NK-92 (cell line): ENCODE results near the gene CCSER1.
"Not testable (repeated sequence)": the region's sequence is repeated elsewhere in the genome, so short reads cannot be mapped to it uniquely, and the experiment has no call there.

Experiments used
- DNase-seq: peaks from one replicate; lab custom pipeline; 2025; ENCODE audit not compliant: unreplicated experiment; lab: John Stamatoyannopoulos, UW

The CCSER1 gene

GRCh38 chr4:91111556-91111955 is 984.4 kb downstream of the CCSER1 start:
- no peak for DNase-seq

- DNase-seq, result no peak
Measured at GRCh38 chr4:91113130-91113706, 986.0 kb downstream of the CCSER1 start.

- DNase-seq, result no peak
Measured at GRCh38 chr4:91114386-91114785, 987.2 kb downstream of the CCSER1 start.

DNA sequence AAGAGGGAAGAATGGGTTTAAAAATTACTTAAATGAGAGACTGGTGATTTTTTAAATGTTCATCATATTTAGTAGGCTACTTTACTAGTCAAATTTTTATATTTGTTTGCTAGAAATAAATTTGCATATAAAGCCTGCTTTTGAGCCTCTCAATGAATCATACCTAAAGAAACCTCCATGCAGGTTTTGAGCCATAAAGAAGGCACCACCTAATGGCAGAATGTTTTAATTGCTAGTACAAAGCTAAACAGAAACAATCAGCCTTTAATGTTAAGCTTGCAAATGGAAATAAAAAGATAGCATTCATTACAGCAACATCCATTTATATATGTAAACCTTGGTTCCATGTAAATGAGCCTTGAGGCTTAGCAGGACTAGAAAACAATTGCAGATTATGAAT is 989.7 kb downstream of the CCSER1 start:
- no peak for DNase-seq

GRCh38 chr4:91118597-91118996 is 991.4 kb downstream of the CCSER1 start:
- no peak for DNase-seq

DNA sequence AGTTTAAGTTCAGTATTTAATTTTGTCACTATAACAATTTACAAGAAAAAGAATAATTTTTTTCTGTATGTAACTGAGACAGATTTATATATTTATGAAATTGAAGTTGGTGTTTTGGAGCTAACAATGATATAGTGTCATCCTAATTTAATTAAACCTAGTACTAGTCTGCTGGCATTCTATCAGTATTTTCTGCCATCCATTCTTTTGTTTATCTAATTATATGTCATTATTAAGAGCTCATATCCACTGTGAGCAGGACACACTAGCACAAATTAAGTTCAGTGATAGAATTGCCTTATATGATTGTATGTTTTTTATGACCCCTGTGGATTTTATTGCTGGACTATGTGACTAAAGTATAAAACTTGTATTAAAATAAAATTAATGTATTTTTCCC is 996.5 kb downstream of the CCSER1 start:
- DNase-seq, result no peak

GRCh38 chr4:91127192-91127591 is 1000.0 kb downstream of the CCSER1 start:
- no peak for DNase-seq

GRCh38 chr4:91127831-91128230 is 1000.6 kb downstream of the CCSER1 start:
- DNase-seq, result no peak

- DNase-seq, result no peak
Measured at GRCh38 chr4:91128519-91128918, 1001.3 kb downstream of the CCSER1 start.

GRCh38 chr4:91147067-91147466 is 1019.9 kb downstream of the CCSER1 start:
- DNase-seq, result no peak

GRCh38 chr4:91154041-91154440 is 1026.8 kb downstream of the CCSER1 start:
- DNase-seq, result not testable (repeated sequence)

DNA sequence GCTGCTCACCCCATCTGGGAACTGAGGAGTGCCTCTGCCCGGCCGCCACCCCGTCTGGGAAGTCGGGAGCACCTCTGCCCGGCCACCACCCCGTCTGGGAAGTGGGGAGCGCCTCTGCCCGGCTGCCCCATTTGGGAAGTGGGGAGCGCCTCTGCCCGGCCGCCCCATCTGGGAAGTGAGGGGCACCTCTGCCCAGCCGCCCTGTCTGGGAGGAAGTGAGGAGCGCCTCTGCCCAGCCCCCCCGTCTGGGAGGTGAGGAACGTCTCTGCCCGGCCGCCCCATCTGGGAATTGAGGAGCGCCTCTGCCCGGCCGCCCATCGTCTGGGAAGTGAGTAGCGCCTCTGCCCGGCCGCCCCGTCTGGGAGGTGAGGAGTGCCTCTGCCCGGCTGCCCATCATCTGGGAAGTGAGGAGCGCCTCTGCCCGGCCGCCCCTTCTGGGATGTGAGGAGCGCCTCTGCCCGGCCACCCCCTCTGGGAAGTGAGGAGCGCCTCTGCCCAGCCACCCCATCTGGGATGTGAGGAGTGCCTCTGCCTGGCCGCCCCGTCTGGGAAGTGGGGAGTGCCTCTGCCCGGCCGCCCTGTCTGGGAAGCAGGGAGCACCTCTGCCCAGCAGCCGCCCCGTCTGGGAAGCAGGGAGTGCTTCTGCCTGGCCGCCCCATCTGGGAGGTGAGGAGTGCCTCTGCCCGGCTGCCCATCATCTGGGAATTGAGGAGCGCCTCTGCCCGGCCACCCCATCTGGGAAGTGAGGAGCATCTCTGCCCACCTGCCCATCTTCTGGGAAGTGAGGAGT is 1040.9 kb downstream of the CCSER1 start:
- DNase-seq, result not testable (repeated sequence)

- no peak for DNase-seq
Measured at GRCh38 chr4:91170768-91171167, 1043.6 kb downstream of the CCSER1 start.

GRCh38 chr4:91171217-91171616 is 1044.0 kb downstream of the CCSER1 start:
- DNase-seq, result no peak

- not testable (repeated sequence) for DNase-seq
Measured at GRCh38 chr4:91185061-91185460, 1057.9 kb downstream of the CCSER1 start.

- DNase-seq, result no peak
Measured at GRCh38 chr4:91198951-91199350, 1071.8 kb downstream of the CCSER1 start.

DNA sequence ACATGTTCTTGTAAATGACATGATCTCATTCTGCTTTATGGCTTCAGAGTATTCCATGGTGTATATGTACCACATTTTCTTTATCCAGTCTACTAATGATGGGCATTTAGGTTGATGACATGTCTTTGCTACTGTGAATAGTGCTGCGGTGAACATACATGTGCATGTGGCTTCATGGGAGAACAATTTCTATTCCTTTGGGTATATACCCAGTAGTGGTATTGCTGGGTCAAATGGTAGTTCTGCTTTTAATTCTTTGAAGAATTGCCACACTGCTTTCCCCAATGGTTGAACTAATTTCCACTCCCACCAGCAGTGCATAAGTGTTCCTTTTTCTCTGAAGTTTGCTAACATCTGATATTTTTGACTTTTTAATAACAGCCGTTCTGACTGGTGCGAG is 1080.3 kb downstream of the CCSER1 start:
- no peak for DNase-seq

DNA sequence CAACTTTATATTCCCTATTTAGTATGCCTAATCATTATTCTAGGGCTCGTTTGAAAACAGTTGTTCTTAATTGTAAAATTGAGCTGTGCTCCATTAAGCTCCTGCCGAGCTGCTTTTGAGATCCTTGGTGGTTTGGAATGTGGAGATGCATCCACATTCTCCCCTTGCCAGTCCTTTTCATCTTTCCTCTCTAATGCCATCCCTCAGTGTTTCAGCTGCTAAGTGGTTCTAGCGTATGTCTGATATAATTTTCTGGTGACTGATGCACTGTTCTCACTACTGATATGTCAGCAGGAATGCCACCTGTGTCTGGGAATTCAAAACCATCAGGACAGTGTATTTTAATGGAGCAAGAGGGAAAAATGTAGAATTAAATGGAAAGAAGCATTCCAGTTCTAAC is 1085.0 kb downstream of the CCSER1 start:
- DNase-seq, result no peak

DNA sequence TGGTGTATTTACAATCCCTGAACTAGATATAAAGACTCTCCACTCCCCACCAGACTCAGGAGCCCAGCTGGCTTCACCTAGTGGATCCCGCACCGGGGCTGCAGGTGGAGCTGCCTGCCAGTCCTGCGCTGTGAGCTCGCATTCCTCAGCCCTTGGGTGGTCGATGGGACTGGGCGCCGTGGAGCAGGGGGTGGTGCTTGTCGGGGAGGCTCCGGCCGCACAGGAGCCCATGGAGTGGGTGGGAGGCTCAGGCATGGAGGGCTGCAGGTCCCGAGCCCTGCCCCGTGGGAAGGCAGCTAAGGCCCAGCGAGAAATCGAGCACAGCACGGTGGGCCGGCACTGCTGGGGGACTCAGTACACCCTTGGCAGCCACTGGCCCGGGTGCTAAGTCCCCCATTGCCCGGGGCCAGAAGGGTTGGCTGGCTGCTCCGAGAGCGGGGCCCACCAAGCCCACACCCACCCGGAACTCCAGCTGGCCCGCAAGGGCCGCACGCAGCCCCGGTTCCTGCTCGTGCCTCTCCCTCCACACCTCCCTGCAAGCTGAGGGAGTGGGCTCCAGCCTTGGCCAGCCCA is 1090.7 kb downstream of the CCSER1 start:
- not testable (repeated sequence) for DNase-seq

DNA sequence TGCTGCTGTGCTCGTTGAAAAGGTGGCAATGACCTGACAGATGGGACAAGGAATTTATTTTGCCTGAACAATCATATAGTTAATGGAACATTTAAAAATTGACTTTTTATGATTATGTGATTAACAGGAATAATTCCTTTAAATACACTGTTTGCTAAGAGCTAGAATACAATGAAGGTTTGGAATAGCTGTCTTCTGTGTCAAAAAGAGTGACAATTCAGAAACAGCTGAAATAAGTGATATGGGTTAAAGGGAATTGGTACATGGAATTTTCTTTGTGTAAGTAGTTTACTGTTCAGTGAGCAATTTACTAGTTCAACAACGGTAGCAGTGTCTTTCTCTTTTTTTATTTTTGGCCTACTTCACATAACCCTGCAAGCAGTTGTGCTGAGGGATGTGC is 1093.1 kb downstream of the CCSER1 start:
- no peak for DNase-seq

DNA sequence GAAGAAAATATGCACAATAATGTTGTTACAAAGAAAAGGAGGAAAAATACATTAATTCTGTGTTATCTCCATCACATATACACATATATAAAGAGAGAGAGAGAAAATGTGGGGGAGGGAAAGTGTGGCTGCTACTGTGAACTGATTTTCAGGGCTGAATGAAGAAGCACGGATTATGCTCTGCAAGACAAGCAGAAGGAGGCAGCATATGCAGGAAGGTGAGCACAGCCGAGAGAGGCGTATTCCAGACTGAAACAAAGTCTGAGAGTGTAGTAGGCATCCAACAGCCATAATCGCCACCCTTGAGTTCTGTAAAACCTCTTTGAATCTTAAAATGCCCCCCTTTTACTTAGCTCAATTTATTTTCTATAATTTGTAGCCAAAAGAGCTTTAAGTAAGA is 1094.8 kb downstream of the CCSER1 start:
- DNase-seq, result no peak

- DNase-seq, result no peak
Measured at GRCh38 chr4:91226867-91227266, 1099.7 kb downstream of the CCSER1 start.
